Choroid plexus epithelial cell (primary cell): Measurements from ENCODE around the gene ARL4D.
A peak's percentile ranks its signal among the peaks of the same experiment; 100 is the strongest.

Experiments used
- DNase-seq: peaks from one replicate; pipeline ENCODE4 v3.0.0-alpha.2; 2010; ENCODE audit warnings: low read depth
- H3K4me3 ChIP-seq: 2 replicates; pipeline ENCODE4 v1.5.1; 2011; ENCODE audit warnings: low read depth, mild to moderate bottlenecking, control low read depth, low read length, moderate library complexity
- CTCF ChIP-seq: conservative IDR thresholded peaks from 2 replicates; pipeline ENCODE4 v1.5.1; 2011; ENCODE audit warnings: low read depth, mild to moderate bottlenecking, control low read depth, inconsistent platforms, low read length, moderate library complexity

ARL4D gene

GRCh38 chr17:43399839-43400328 lies 1.1 kb downstream of the ARL4D start:
- DNase-seq, result no peak
- TF ChIP-seq CTCF, result no peak
- peak overlapping the region; percentile 87 for H3K4me3 ChIP-seq

- TF ChIP-seq CTCF, result no peak
- peak overlapping the region; percentile 87 for H3K4me3 ChIP-seq
- DNase-seq, result peak; percentile 47
Measured at GRCh38 chr17:43400943-43401717, 2.3 kb downstream of the ARL4D start.

- no peak overlapping the region for H3K4me3 ChIP-seq
- DNase-seq, result no peak
- no peak for TF ChIP-seq CTCF
Measured at GRCh38 chr17:43402078-43402477, 3.3 kb downstream of the ARL4D start.

GRCh38 chr17:43402567-43402966 lies 3.8 kb downstream of the ARL4D start:
- TF ChIP-seq CTCF, result no peak
- H3K4me3 ChIP-seq, result no peak overlapping the region
- DNase-seq, result no peak

- no peak for TF ChIP-seq CTCF
- DNase-seq, result no peak
- no peak overlapping the region for H3K4me3 ChIP-seq
Measured at GRCh38 chr17:43403846-43404245, 5.1 kb downstream of the ARL4D start.

GRCh38 chr17:43405861-43406260 lies 7.1 kb downstream of the ARL4D start:
- no peak for TF ChIP-seq CTCF
- no peak for DNase-seq

More at GRCh38 chr17:43405861-43406260, 7.1 kb downstream of the ARL4D start:
- H3K4me3 ChIP-seq, result no peak overlapping the region
